Right lobe of liver (tissue), 4 donors: ENCODE data around the gene PC.

Experiments
- POLR2A ChIP-seq: fragments of 450-650 bp; IDR thresholded peaks from one replicate; pipeline ENCODE4 v1.6.1; 2017; ENCODE audit warnings: antibody characterized with exemption, mild to moderate bottlenecking
- TF ChIP-seq, protein P1 (sequence below), 4 donors: fragments of 200-600 bp in 3 of 4; fragments of 450-650 bp in 1 of 4; IDR thresholded peaks; one replicate each; pipeline versions ENCODE4 v1.5.1 to v1.8.0; 2016 to 2022; ENCODE audit warnings: antibody characterized with exemption in 4 of 4, mild to moderate bottlenecking in 2 of 4
- donor health status: DM: no; HTN: no; CAD: no.
- donor health status: DM: no; HTN: no; CAD: no.
- donor health status: DM: no; HTN: yes; CAD: no.

GRCh38 chr11:66834539-66834845 is 123.7 kb downstream of the PC start:
- TF ChIP-seq, protein P1, sequence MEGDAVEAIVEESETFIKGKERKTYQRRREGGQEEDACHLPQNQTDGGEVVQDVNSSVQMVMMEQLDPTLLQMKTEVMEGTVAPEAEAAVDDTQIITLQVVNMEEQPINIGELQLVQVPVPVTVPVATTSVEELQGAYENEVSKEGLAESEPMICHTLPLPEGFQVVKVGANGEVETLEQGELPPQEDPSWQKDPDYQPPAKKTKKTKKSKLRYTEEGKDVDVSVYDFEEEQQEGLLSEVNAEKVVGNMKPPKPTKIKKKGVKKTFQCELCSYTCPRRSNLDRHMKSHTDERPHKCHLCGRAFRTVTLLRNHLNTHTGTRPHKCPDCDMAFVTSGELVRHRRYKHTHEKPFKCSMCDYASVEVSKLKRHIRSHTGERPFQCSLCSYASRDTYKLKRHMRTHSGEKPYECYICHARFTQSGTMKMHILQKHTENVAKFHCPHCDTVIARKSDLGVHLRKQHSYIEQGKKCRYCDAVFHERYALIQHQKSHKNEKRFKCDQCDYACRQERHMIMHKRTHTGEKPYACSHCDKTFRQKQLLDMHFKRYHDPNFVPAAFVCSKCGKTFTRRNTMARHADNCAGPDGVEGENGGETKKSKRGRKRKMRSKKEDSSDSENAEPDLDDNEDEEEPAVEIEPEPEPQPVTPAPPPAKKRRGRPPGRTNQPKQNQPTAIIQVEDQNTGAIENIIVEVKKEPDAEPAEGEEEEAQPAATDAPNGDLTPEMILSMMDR (IDR thresholded peaks at IDR 0.05) = no peak
- TF ChIP-seq POLR2A = no peak
